ENCODE measurements around the gene LTBP1. TPM values are rescaled to one million over a fixed set of nuclear protein-coding genes. Genes with fewer than 3 reads are reported as not detected.
A peak's percentile ranks its signal among the peaks of the same experiment; 100 is the strongest.

The LTBP1 gene
- total RNA-seq, 1 donor from 2014 or later, result 327 TPM

DNA sequence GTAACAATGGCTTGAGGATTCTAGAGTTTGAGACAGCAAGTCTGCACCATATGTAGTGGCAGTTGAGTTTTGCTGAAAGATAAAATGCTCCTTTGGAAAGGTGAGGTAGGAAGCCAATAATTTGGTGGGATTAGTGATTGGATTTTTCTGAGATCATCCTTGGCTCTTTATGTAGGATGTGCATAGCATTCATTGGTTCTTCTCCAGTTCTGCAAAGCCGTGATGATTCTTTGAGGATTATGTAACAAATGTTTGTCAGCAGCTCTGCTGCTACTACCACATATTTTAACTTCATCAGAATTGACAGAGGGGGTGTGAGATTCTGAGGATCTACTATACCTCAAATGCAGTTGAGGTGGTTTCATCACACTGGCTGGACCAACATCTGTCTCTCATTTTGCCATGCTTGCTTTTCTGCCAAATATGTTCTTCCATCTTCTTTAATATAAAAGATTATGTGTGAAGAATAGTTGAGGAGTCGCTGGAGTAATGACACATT is 340.8 kb downstream of the LTBP1 start:
- Mint-ChIP-seq H3K4me1 (ENCODE audit: unreplicated experiment) (peaks cover 13% of the 10 kb centered on the region), H3K27me3 (ENCODE audit: unreplicated experiment) (peaks cover 7% of the 10 kb centered on the region), H3K36me3 (ENCODE audit: low read depth, unreplicated experiment) (peaks cover 53% of the 10 kb centered on the region), H3K4me3 (ENCODE audit: unreplicated experiment) (no peak overlapping the region), H3K27ac (ENCODE audit: unreplicated experiment) (no peak overlapping the region), H3K9me3 (ENCODE audit: unreplicated experiment) (no peaks in the 10 kb centered on the region)
- TF ChIP-seq, protein P1, sequence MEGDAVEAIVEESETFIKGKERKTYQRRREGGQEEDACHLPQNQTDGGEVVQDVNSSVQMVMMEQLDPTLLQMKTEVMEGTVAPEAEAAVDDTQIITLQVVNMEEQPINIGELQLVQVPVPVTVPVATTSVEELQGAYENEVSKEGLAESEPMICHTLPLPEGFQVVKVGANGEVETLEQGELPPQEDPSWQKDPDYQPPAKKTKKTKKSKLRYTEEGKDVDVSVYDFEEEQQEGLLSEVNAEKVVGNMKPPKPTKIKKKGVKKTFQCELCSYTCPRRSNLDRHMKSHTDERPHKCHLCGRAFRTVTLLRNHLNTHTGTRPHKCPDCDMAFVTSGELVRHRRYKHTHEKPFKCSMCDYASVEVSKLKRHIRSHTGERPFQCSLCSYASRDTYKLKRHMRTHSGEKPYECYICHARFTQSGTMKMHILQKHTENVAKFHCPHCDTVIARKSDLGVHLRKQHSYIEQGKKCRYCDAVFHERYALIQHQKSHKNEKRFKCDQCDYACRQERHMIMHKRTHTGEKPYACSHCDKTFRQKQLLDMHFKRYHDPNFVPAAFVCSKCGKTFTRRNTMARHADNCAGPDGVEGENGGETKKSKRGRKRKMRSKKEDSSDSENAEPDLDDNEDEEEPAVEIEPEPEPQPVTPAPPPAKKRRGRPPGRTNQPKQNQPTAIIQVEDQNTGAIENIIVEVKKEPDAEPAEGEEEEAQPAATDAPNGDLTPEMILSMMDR (IDR thresholded peaks at IDR 0.05; ENCODE audit: unreplicated experiment), result no peak
- no peak for DNase-seq (ENCODE audit: low spot score)

GRCh38 chr2:33288011-33288410 is 341.3 kb downstream of the LTBP1 start:
- DNase-seq (ENCODE audit: low spot score), result no peak
- peaks cover 13% of the 10 kb centered on the region for H3K4me1 Mint-ChIP-seq (ENCODE audit: unreplicated experiment)
- H3K27ac Mint-ChIP-seq (ENCODE audit: unreplicated experiment), result no peak overlapping the region
- peaks cover 7% of the 10 kb centered on the region for H3K27me3 Mint-ChIP-seq (ENCODE audit: unreplicated experiment)
- TF ChIP-seq, protein P1 (IDR thresholded peaks at IDR 0.05; ENCODE audit: unreplicated experiment), result no peak
- no peaks in the 10 kb centered on the region for H3K9me3 Mint-ChIP-seq (ENCODE audit: unreplicated experiment)
- H3K4me3 Mint-ChIP-seq (ENCODE audit: unreplicated experiment), result no peak overlapping the region
- peaks cover 57% of the 10 kb centered on the region for H3K36me3 Mint-ChIP-seq (ENCODE audit: low read depth, unreplicated experiment)

DNA sequence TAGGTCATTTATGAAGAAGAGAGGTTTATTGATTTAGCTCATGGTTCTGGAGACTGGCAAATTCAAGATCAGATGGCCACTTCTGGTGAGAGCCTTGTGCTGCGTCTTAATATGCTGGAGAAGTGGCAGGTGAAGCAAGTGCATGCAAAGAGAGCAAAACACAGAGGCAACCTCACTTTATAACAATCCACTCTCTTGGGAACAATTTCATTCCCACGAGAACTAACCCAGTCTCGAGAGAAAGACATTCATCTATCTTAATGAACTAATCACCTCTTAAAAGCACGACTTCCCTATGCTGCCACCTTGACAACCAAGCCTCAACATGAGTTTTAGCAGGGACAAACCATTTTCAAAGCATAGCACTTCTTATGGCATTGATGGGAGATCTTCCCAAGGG is 343.2 kb downstream of the LTBP1 start:
- peaks cover 7% of the 10 kb centered on the region for H3K27me3 Mint-ChIP-seq (ENCODE audit: unreplicated experiment)
- TF ChIP-seq, protein P1 (IDR thresholded peaks at IDR 0.05; ENCODE audit: unreplicated experiment), result no peak
- peaks cover 50% of the 10 kb centered on the region for H3K36me3 Mint-ChIP-seq (ENCODE audit: low read depth, unreplicated experiment)
- peaks cover 13% of the 10 kb centered on the region for H3K4me1 Mint-ChIP-seq (ENCODE audit: unreplicated experiment)
- DNase-seq (ENCODE audit: low spot score), result no peak
- no peak overlapping the region for H3K4me3 Mint-ChIP-seq (ENCODE audit: unreplicated experiment)
- no peaks in the 10 kb centered on the region for H3K9me3 Mint-ChIP-seq (ENCODE audit: unreplicated experiment)
- no peak overlapping the region for H3K27ac Mint-ChIP-seq (ENCODE audit: unreplicated experiment)

- H3K27ac Mint-ChIP-seq (ENCODE audit: unreplicated experiment), result peak overlapping the region; percentile 34
- H3K27me3 Mint-ChIP-seq (ENCODE audit: unreplicated experiment), result peaks cover 3% of the 10 kb centered on the region
- TF ChIP-seq, protein P1 (IDR thresholded peaks at IDR 0.05; ENCODE audit: unreplicated experiment), result no peak
- DNase-seq (ENCODE audit: low spot score), result no peak
- H3K36me3 Mint-ChIP-seq (ENCODE audit: low read depth, unreplicated experiment), result peaks cover 53% of the 10 kb centered on the region
- H3K4me3 Mint-ChIP-seq (ENCODE audit: unreplicated experiment), result no peak overlapping the region
- peaks cover 13% of the 10 kb centered on the region for H3K4me1 Mint-ChIP-seq (ENCODE audit: unreplicated experiment)
- H3K9me3 Mint-ChIP-seq (ENCODE audit: unreplicated experiment), result no peaks in the 10 kb centered on the region
Observed at GRCh38 chr2:33291278-33292013, 344.7 kb downstream of the LTBP1 start.

GRCh38 chr2:33292063-33292462 is 345.3 kb downstream of the LTBP1 start:
- Mint-ChIP-seq H3K4me1 (ENCODE audit: unreplicated experiment) (peaks cover 13% of the 10 kb centered on the region), H3K9me3 (ENCODE audit: unreplicated experiment) (no peaks in the 10 kb centered on the region), H3K4me3 (ENCODE audit: unreplicated experiment) (no peak overlapping the region), H3K27me3 (ENCODE audit: unreplicated experiment) (peaks cover 3% of the 10 kb centered on the region), H3K27ac (ENCODE audit: unreplicated experiment) (peak overlapping the region; percentile 34), H3K36me3 (ENCODE audit: low read depth, unreplicated experiment) (peaks cover 57% of the 10 kb centered on the region)
- DNase-seq (ENCODE audit: low spot score), result no peak
- TF ChIP-seq, protein P1 (IDR thresholded peaks at IDR 0.05; ENCODE audit: unreplicated experiment), result no peak
